Inflammatory macrophage treated with lipopolysaccharide for 4 hours (primary cell): ENCODE results near the gene NR2C2.

ENCODE experiments used
- DNase-seq: peaks from one replicate; pipeline ENCODE4 v3.0.0-alpha.2; 2020

The NR2C2 gene

GRCh38 chr3:15065550-15066007 lies 118.2 kb downstream of the NR2C2 start:
- no peak for DNase-seq

GRCh38 chr3:15066467-15066866 lies 119.1 kb downstream of the NR2C2 start:
- DNase-seq, result no peak

GRCh38 chr3:15069441-15069840 lies 122.1 kb downstream of the NR2C2 start:
- no peak for DNase-seq

GRCh38 chr3:15071699-15072098 lies 124.3 kb downstream of the NR2C2 start:
- DNase-seq, result no peak

- DNase-seq, result no peak
Observed at GRCh38 chr3:15074500-15074899, 127.1 kb downstream of the NR2C2 start.

GRCh38 chr3:15079091-15079490 lies 131.7 kb downstream of the NR2C2 start:
- no peak for DNase-seq

- DNase-seq, result peak; percentile 92
Observed at GRCh38 chr3:15081960-15082664, 134.7 kb downstream of the NR2C2 start.

- DNase-seq, result peak; percentile 40
Observed at GRCh38 chr3:15083252-15083651, 135.9 kb downstream of the NR2C2 start.

GRCh38 chr3:15086263-15086662 lies 138.9 kb downstream of the NR2C2 start:
- no peak for DNase-seq

GRCh38 chr3:15086699-15087098 lies 139.3 kb downstream of the NR2C2 start:
- no peak for DNase-seq

- DNase-seq, result no peak
Observed at GRCh38 chr3:15089201-15089600, 141.8 kb downstream of the NR2C2 start.

- no peak for DNase-seq
Observed at GRCh38 chr3:15091575-15091974, 144.2 kb downstream of the NR2C2 start.

GRCh38 chr3:15092686-15093085 lies 145.3 kb downstream of the NR2C2 start:
- no peak for DNase-seq

GRCh38 chr3:15094187-15094875 lies 146.9 kb downstream of the NR2C2 start:
- DNase-seq, result peak; percentile 28

- peak; percentile 27 for DNase-seq
Observed at GRCh38 chr3:15096046-15096445, 148.7 kb downstream of the NR2C2 start.

- DNase-seq, result peak; percentile 62
Observed at GRCh38 chr3:15097891-15098290, 150.5 kb downstream of the NR2C2 start.
